Hypothalamus (tissue), 51 donors: Measurements from ENCODE around the gene SAC3D1.

Experiments used
- DNase-seq, 51 donors: peaks; one replicate each; lab custom pipeline; 2025; lab: John Stamatoyannopoulos, UW

Gene SAC3D1

GRCh38 chr11:65084598-65085375, 43.8 kb downstream of the SAC3D1 start:
- DNase-seq = no peak

- no peak for DNase-seq
Observed at GRCh38 chr11:65085446-65085845, 44.4 kb downstream of the SAC3D1 start.

DNA sequence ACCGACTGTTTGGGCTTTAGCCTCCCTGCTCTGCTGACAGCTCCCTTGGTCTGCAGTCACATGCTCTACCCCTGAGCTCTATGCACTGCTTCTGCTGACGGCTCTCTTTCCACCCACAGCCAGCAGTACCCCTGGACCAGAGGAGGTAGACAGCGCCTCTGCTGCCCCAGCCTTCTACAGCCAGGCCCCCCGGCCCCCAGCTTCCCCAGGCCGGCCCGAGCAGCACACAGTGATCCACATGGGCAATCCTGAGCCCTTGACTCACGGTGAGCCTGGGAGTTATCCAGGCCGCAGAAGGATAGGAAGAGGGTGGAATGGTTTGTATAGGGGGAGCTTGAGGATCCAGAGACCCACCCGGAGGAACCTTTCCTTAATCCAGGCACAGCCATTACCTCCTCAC, 45.8 kb downstream of the SAC3D1 start:
- DNase-seq = no peak

DNA sequence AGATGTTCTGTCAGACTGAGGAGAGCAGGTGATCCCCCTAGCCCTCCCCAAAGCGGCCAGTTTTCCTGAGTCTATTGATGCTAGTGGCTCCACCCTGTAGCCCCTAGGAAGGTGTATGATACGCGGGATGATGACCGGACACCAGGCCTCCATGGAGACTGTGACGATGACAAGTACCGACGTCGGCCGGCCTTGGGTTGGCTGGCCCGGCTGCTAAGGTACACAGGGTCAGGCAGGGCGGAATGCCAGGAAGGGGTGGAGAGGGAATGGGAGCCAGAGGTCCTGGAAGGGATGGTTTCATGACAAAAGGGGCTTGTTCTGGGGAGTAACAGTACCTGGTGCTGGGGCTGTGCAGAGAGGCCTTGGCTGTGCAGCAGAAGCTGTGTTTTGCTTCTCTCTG, 46.2 kb downstream of the SAC3D1 start:
- no peak for DNase-seq

- no peak for DNase-seq
Observed at GRCh38 chr11:65087827-65088226, 46.8 kb downstream of the SAC3D1 start.

- no peak for DNase-seq
Observed at GRCh38 chr11:65089621-65090020, 48.6 kb downstream of the SAC3D1 start.

DNA sequence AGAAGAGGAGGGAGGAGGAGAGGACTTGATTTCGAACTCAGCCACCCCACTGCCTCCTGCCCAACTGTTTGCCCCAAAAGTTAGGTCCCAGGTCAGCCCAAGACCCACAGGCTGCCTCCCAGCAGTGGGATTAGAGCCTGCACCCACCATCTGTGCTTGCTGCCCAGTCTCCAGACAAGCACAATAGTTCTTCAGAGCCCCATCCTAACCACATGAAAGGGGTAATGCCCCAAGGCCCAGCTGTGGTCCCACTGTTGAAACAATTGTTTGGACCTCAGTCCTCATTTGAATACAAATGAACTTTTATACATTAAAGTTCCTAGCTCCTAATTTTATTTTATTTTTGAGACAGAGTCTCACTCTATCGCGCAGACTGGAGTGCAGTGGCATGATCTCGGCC, 49.6 kb downstream of the SAC3D1 start:
- peak in 15 of 51 donors; percentile 17 to 63 (median 41) for DNase-seq
